LNCAP (cell line): ENCODE data around the gene WFS1.

Experiments
- CTCF ChIP-seq: fragments of 450-650 bp; IDR thresholded peaks from 2 replicates; pipeline ENCODE4 v1.5.1; 2017; ENCODE audit warnings: mild to moderate bottlenecking

The WFS1 gene

DNA sequence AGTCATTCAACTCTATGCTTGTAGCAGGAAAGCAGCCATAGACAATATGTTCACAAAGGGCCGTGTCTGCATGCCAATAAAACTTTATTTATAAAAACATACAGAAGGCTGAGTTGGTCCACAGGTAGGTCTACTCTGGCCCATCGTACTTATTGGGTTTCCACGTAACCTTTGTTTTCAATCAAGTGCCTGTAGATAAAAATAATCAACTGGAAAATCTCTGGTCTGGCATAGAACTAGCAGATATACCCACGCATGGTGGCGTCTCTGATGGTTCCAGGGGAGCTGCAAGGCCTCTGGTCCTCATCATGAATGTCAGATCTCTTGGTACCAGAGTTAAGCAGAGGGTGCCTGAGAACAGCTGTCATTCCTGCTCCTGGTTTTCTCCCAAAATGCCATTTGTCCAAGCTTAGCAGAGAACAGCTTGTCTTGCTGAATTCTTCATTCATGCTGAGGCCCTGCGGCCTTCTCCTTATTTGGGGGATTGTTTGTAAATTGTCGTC lies 37.9 kb upstream of the WFS1 start:
- no peak for TF ChIP-seq CTCF

- no peak for TF ChIP-seq CTCF
Observed at GRCh38 chr4:6232836-6233785, 36.5 kb upstream of the WFS1 start.

DNA sequence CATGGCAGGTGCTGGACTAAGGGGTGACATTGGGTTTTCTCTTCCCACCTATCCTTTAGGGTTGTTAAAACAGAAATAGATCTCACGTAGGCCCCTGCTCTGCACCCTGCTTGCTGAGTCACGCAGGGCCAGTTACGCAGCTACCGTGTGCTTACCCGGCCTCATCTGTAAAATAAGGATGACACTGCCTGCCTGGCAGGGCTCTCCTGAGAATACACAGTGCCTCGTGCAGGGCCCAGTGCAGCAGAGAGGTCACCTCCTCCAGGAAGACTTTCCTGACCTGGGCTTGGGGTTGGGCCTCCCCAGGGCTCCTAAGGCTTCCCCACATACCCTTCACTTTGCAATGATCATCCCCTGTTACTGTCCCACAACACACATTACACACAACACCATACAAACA lies 35.7 kb upstream of the WFS1 start:
- TF ChIP-seq CTCF, result no peak

DNA sequence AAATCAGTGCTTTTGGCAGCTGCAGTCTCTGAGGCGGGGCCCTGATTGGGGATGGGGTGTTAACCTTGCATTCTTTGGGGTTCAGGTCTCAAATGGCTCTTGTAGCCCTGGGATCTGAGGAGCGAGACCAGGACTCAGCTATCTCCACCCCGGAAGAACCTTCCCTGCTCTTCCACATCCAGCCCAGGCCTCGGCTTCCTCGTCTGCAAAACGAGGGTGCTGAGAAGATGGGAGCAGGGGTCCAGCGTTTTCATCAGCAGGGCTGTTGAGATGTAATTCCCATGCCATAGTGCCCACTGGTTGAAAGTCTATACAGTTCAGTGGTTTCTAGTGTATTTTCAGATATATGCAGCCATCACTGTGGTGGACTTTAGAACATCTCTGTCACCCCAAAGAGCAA lies 34.6 kb upstream of the WFS1 start:
- TF ChIP-seq CTCF, result no peak

GRCh38 chr4:6235901-6236640 lies 33.6 kb upstream of the WFS1 start:
- no peak for TF ChIP-seq CTCF

GRCh38 chr4:6236816-6237390 lies 32.7 kb upstream of the WFS1 start:
- no peak for TF ChIP-seq CTCF

- TF ChIP-seq CTCF, result no peak
Observed at GRCh38 chr4:6239486-6239885, 30.2 kb upstream of the WFS1 start.
